ENCODE data around the gene ELK3. TPM values are rescaled to one million over a fixed set of nuclear protein-coding genes. Genes with fewer than 3 reads are reported as not detected.

Gene ELK3
- polyA plus RNA-seq, 3 donors: 45.0 to 53.7 (median 47.3) TPM

DNA sequence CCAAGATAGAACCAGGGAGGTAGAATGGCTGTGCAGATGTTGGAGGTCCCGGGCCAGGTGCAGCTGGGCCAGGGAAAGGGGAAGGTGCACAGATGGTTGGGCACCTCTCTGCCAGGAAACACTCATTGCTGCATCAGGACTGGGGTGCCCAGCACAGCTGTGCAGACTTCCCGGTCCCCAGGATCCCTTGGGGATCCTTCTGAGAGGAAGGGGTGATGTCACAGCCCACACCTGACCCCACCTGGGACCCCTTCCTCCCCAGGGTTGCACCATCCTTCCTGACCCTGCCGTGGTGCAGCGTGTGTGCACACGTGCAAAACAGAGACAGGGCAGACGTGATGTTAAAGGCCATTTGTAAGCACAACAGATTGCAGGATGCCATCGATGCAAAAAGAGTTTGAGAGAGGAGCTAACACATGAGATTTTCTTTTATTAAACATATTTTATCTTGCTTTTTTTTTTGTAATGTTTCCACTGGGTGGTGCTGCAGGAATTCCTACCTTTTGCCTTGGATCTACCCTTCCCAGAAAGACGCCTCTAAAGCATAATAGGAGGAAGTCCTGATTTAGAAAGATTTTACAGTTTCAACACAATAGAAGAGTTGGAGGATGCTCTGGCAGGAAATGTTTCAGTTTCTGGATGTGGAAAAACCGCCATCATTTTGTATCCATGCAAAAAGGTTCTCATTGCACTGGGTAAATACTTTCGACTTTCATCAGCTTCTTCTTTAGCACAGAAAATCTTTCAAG lies 14.8 kb downstream of the ELK3 start:
- DNase-seq: no peak

DNA sequence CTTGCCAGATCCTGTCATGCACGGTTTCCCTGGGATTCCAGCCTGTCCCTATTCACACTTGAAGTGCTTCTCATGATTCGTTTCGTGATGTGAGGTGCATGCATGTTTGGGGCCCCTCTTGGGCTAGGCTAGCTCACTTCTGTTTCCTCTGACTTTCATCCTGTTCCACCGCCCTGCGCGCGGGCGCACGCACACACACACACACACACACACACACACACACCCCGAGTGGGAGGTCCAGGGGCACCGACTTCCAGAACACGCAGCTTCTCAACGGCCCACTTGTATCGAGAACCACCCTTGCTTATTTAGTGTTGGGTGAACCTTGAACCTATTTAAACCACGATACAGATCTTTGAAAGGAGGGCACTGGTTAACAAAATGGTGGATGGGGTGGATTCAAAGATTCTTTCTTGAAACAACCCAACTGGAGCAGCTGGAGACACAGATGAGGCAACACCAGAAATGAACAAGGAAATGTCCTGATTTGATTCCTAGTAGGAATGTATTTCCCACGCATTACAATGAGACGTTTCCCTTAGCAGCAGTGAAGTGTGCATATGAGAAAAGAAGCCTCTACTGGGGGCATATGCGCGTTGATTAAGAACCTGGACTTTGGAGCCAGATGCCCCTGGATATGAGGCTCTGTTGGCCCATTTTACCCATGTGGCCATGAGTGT lies 16.3 kb downstream of the ELK3 start:
- no peak for DNase-seq

DNA sequence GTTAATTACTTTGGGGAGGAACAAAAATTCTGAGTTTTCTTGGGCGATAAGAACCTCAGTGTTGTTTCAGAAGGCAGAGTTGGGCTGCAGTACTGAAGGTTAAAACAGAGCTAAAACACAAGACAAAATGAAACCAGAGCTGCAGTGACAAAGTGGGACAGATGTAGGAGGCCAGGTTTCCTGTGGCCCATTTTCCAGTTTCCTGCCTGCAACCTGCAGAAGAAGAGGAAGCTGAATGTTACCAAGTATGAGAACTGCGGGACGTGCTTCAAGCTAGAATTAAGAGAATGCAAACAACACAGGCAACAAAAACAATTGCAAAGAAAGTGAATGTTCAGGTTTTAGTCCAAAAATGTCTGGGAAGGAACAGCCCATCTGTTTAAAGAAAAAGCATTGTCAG lies 17.8 kb downstream of the ELK3 start:
- DNase-seq: no peak

DNA sequence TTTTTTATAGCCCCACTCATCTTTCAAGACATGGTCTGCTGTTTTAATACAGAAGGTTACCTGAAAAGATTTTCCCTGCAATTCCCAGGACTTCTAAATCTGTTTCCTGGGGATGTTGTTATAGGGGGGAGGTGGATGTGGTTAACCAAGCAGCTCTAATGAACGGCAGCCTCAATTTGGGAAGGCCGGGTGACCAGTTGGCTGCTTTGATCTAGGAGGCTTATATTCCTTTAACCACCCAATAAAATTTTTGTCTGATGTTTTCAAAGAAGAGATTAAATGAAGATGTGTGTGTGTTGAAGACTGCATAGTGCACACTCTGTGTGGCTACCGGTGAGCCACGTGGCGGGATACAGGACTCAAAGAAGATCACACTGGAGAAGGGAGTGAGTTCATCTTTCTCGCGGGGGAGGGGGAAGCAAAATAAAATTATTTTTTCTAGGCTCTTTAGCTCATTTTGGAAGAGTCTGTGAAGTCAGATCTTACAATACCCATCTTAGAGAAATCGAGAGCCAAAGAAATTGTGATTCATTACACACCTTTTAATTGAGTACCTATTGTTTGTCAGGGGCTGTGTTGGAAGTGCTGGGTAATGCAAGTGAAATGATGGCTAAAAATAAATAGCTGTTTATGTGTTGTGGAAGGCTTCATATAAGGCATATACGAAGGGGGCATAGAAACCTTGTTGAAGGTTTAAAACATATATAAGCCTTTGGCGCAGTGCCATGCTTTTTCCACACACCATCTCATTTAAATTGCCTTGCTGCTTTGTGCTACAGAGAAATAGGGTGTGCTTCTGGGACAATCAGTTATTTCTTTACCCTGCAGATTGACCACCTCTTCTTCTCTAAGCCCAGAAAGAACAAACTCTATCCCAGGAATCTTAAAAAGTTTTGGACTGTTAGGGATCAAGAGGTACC lies 18.5 kb downstream of the ELK3 start:
- no peak for DNase-seq

DNA sequence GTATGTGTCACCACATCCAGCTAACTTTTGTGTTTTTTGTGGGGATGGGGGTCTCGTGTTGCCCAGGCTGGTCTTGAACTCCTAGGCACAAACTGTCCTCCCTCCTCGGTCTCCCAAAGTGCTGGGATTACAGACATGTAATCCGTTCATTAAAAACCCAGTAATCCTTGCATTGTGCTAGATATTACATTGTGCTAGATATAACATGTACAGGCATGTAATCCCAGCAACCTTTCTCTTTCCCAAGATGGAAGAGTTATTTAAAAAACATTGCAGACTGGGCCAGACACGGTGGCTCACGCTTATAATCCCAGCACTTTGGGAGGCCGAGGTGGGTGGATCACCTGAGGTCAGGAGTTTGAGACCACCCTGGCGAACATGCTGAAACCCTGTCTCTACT lies 19.7 kb downstream of the ELK3 start:
- no peak for DNase-seq

DNA sequence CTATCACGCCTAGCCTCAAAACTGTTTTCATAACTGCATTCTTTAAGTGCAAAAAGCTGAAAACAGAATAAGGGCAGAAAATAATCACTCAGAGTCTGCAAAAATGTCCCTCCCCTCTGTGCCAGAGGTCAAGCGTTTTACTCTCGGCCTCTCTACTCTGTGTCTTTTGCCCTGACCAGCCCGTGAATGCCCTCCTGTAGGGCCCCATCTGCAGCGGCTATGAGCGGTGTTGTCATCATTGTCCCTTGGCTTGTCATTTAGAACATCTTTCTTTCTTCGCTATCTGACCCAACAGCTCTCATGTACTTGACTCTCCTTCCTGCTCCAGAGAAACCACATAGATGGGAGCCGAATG lies 21.7 kb downstream of the ELK3 start:
- no peak for DNase-seq

DNA sequence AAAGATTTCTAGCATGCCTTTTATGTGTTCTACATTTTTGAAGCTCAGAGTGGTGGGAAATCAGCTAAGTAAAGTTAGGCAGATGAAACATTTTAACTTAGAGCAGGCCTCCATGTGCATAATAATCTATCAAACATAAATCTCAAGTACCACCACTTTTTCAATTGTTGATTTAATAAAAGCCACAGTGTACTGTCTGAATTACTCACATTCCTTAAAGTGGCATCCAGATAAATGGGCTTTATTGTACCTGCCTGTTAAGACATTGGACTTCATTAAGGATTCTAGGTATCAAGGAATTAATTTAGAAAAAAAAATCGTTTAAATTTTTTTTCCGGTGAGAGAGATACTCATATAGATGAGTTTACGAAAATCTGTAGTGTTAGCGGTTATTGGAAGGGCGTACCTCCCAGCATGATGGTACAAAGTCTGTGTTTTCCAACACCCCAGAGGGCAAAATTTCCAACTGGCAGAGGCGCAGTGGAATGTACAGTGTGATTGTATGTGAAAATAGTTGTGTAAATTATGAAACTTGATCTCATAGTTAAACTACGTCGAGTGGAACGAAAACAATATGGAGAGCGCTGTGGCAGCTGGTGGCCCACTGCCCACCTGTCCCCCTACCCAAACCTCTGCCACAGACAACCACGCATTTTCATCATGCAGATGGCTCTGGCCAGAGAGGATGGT lies 25.0 kb downstream of the ELK3 start:
- no peak for DNase-seq

DNA sequence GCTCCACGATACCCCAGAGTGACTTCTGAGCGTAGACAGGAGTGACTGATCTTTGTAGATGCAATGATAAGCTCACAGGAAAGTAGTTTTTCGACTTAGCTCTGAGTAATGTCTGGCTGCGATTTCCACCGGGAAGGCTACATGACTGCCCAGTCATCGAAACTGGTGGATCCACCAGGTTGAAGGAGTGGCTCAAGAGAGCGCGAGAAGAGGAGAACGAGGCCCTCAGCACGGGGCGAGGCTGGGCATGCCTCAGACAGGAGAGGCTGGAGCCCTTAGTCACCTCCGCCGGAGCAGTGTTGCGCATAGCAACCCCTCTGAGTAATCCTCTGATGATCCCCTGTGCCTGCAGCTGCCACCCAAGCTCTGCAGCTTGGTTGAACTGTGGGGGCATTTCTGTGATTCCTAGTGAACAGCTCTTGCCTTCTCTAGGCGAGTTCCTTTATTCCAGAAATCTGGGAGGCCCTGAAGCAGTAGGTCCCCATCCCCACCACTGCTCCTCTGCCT lies 25.6 kb downstream of the ELK3 start:
- DNase-seq: no peak

DNA sequence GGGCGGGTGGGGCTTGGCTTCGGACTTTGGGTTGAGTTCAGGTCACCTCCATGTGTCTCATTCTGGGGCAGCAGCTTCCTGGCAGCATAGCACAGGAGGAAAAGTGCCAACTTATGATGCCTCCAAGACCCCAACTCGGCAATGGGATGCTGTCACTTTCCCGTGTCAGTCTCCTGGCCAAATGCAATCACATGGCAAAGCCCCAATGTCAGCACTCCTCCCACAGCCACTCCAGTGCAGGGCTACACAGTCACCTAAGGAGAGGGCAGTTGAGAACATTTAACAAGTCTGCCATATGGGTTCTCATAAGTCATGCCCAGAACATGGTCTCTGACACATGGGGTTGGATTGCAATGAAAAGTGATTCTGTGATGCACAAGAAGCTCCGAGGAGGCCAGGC lies 26.7 kb downstream of the ELK3 start:
- no peak for DNase-seq

DNA sequence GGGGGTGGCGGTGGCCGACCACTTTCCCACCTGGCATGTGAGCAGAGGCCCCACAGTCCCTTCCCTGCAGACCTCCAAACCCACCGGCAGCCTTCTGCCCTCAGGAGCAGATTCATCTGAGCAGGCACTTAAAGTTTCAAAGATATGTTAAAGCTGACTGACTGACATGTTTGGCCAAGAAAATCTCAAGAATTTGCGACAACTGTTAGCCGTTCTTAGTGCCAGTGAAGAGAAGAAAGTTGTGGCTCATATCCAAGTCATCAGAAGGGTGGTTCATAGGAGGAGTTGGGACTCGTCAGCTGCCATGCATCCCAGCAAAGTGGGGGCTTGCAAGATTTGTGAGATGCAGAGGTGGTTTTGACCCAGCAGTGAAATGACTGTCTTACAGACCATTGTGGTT lies 27.2 kb downstream of the ELK3 start:
- no peak for DNase-seq

DNA sequence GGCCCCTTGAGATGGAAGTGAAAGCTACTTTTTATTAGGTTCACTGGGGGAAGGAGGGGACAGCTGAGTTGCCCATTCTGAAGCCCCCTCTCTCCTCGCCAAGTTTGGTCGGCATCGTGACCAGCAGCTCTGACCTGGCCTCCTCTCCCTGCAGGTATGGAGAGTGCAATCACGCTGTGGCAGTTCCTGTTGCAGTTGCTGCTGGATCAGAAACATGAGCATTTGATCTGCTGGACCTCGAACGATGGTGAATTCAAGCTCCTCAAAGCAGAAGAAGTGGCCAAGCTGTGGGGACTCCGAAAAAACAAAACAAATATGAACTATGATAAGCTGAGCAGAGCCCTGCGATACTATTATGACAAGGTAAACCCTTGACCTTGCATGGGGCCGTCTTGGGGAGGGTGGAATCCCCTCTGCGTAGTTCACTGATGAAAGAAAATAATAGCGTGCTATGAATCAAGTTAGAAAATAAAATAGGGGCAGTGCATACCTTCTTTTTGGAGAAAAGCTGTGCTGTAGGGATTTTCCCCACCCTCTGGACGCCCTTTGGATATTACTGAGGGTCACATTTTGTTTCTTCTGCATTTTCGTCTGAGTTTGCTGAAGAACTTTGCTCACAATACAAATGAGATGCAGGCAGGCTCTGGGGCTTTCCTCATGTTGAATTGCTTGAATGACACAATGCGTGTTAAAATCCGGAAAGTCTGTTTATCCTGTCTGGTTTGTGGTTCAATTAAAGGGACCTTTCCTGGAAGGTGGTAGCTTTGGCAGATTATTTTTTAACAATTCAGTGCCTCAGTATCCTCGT lies 29.4 kb downstream of the ELK3 start:
- DNase-seq: no peak

DNA sequence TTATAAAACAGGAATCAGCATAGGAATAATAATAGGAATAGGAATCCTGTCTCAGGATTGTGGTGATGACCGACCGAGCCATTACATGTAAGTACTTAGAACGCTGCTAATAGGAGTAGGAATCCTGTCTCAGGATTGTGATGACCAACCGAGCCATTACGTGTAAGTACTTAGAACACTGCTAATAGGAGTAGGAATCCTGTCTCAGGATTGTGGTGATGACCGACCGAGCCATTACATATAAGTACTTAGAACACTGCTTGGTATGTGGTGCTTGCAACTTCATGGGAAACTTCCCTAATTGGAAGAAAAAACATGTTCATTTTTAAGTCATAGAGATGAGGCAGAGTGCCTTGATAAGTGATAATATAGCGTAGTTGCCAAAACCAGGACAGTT lies 30.0 kb downstream of the ELK3 start:
- no peak for DNase-seq

DNA sequence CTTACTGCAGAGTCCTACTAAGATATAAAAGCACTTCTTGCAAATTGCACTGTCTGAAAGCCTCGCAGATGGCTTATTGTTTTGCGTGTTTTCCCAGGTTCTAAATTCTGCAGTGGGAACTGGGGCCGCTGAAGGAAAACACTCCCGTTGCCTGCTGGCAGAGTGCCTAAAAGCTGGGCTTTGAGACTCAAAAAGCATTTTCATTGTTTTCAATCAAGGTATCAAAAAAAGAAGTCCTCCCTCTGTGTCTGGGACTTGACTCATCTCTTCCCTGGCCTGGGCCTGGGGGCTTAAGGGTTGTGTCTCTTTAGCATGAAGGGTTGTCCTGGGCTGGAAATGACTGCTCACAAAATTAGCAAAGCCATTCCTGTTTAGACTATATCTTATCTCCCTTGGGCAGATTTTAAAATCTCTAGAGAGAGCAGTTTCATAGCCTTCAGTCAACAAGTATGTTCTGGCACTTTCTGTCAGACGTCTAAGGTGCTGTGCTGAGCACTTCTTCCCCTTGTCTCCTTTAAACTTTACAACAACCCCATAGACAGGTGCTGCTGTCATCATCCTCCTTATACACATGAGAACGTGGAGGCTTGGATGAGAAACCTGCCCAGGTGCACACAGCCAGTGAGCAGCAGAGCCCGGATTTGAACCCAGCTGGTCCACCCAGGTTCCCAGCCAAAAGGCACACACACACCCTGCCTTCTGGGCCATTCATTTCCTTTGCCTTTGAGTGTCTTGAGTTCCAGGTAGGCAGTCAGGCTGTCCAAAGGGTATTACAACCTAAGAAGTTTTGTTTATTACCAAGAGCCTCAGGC lies 31.1 kb downstream of the ELK3 start:
- DNase-seq: no peak

DNA sequence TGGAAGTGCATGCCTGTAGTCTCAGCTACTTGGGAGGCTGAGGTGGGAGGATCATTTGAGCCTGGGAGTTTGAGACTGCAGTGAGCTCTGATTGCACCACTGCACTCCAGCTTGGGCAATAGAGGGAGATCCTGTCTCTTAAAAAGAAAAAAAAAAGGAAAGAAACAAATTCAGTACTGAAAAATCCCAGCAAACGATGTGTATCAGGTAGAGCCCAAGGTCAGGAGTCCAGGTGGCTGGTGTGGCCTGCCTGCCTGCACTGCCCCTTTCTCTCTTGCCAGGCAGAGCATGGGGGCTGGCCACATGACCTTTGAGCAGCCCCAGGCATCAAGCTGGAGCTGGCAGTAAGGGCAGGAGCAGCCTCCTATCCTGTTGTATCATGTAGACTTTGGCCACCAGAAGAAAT lies 31.8 kb downstream of the ELK3 start:
- no peak for DNase-seq

DNA sequence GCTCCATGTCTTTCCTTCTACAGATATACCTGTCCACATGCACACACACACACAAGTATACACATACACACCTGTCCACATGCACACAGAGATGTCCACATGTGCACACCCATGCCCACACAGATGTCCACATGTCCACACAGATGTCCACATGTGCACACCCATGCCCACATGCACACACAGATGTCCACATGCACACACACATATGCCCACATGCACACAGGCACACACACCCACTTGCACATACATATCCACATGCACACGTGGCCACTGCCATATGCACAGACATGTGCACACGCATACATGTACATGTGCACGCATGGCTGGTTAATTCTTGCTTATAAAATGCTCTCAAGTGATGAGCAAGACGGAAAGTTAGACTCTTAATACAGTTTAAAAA lies 32.2 kb downstream of the ELK3 start:
- no peak for DNase-seq

DNA sequence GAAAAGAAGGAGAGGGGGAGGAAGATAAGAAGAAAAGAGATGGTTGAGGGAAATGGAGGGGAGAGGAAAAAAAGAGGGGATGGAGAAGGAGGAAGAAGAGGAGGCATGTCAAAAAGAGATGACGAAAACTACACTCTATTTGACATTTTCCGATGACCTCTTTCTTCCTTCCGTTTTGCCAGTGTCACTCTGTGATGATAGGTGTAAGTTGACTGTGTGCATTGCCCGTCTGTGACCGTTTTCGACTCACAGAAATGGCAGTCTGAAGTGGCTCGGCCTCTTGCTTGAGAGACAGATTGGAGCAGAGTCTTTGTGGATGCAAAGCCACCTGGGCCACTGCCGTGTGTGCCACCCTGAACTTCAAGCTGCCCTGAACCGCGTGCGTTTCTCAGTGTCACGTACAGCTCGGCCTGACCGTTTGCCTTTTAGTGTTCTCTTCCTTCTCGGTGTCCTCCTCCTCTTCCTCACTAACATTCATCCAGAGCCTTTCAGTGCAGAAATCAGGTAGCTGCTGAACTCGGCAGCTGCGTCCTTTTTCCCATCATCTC lies 32.7 kb downstream of the ELK3 start:
- no peak for DNase-seq

DNA sequence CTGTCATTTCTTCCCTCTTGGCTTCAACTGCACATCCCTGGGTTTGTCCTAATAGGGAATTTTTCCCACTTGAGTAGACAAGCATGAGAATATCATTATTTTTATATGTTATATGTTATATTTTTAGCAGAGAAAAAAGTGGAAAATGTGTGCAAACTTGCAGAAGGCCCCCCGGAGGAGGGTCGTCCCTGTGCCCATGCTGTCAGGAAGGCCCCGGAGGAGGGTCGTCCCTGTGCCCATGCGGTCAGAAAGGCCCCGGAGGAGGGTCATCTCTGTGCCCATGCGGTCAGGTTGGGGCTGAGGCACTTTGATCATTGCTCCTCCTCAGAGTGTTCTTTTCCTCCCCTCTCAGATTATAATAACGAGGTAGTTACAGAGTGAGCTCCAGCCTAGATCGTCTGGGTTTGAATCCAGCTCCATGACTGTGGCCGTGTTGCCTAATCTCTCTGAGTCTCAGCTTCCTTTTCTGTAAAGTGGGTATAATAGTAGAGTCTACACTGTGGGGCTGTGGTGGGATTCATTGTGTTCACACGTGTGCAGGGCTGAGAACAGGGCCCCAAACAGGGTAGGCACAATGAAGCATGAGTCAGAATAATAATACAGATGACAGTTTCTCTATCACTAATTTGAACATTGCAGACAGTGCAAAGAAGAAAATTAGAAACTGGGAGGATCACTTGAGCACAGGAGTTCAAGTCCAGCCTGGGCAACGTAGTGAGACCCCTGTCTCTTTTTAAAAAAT lies 33.4 kb downstream of the ELK3 start:
- DNase-seq: no peak

DNA sequence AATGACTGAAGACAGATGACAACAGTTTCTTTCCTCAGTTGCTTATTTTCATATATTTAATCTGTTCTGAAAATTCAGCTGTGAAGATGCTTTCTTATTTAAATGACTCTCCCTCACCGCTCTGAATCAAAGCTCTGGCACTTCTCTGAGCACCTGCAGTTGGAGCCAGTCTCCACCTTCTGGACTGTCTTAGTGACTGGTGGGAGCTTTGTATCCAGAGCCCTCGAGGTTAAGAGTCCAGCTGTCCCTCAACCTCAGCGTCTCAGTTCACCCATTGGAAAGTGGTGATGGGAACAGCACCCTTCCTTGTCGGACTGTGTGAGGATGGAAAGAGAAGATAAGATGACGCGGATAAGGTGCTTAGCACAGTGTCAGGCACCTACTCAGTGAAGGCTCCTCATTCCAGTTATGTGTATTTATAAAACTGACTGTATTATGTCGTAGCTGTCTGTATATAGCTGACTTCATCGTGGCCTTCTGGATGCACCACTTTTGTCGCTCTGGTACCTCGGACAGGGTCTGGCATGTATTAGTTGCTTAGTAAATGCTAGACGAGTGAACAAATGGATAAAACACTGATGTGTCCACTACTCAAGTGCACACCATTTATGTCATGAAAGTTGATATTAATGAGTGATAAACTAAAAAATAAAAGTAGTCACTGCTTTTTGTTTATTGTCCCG lies 34.5 kb downstream of the ELK3 start:
- DNase-seq: no peak

DNA sequence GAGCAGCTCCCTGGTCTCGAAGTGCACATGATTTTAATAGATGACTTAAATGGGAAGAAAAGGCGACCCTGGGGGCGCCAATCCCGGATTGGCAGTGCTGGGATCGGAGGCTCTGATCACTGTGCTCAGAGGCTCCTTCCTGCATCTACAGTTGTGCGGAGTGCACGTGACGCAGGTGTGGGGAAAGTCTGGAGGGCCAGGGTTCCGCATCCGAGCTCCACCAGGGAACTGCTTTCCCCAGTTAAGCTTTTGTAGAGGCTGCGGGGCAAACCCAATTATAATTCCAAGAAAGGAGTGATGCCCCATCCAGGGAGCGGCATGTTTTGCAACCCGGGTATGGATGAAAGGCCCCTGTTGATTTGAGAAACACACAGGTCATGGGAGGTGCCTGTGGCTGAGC lies 36.5 kb downstream of the ELK3 start:
- no peak for DNase-seq
